GM12878 (cell line): ENCODE data around the gene ARL16. TPM values are rescaled to one million over a fixed set of nuclear protein-coding genes. Genes with fewer than 3 reads are reported as not detected.
A peak's percentile ranks its signal among the peaks of the same experiment; 100 is the strongest.

Experiments used
- ATAC-seq: fragments of 200-7000 bp; cut with Tn5 transposase; 3 replicates; pipeline ENCODE4 v1.9.1; 2020; ENCODE audit warnings: mild to moderate bottlenecking, moderate library complexity
- BruUV-seq: library from RNA; stranded (reverse); fragments of 400-500 nt; replicated peaks from 2 replicates; lab custom pipeline; 2021; lab: Mats Ljungman, UMichigan
- CTCF ChIA-PET: fragments of 300-600 bp; sonication (Branson Sonifier 250); formaldehyde crosslinking; extraction: SDS; loops from one replicate; lab custom pipeline; 2021; ENCODE audit warnings: inconsistent platforms; lab: Yijun Ruan, JAX
- POLR2A ChIA-PET: fragments of 350-600 bp; formaldehyde crosslinking; extraction: SDS; loops from one replicate; lab custom pipeline; 2021; ENCODE audit warnings: inconsistent platforms; lab: Charles Lee
- RAD21 ChIA-PET: fragments of 300-600 bp; sonication (Branson Sonifier 250); formaldehyde crosslinking; loops from one replicate; lab custom pipeline; 2023; ENCODE audit warnings: antibody characterized with exemption; ENCODE audit not compliant: unreplicated experiment; lab: Charles Lee
- SMC1A ChIA-PET: fragments of 300-600 bp; sonication (Branson Sonifier 250); formaldehyde crosslinking; loops from one replicate; lab custom pipeline; 2023; ENCODE audit not compliant: unreplicated experiment, uncharacterized antibody; lab: Charles Lee
- DNase-seq: peaks from one replicate; pipeline ENCODE4 v3.0.0-alpha.2; 2011; ENCODE audit warnings: low read depth, low spot score
- FAIRE-seq: peaks from 3 replicates; lab custom pipeline; 2011; peaks lifted over from hg19 to GRCh38; lab: Jason Lieb, UNC
- H2AFZ ChIP-seq: 2 replicates; pipeline ENCODE4 v1.6.0; 2011; ENCODE audit warnings: low read depth, low read length, control low read depth; ENCODE audit not compliant: control insufficient read depth
- H3K27ac ChIP-seq: 2 replicates; pipeline ENCODE4 v1.5.1; 2011; ENCODE audit warnings: control low read depth; ENCODE audit not compliant: control insufficient read depth, insufficient read depth
- H3K27me3 ChIP-seq, 2 experiments: replicated peaks in 1 of 2; 2 replicates each; pipeline versions ENCODE4 v1.6.0 to v1.6.1; 2011; ENCODE audit warnings: low read length in 1 of 2; ENCODE audit not compliant: control insufficient read depth in 2 of 2, insufficient read depth in 2 of 2
- H3K36me3 ChIP-seq, 2 experiments: 2 replicates each; pipeline ENCODE4 v1.5.1; 2011; ENCODE audit warnings: low read length in 1 of 2; ENCODE audit not compliant: control insufficient read depth in 2 of 2, insufficient read depth in 2 of 2
- H3K4me1 ChIP-seq: 2 replicates; pipeline ENCODE4 v1.6.1; 2011; ENCODE audit warnings: mild to moderate bottlenecking, low read length, moderate library complexity, mixed read lengths; ENCODE audit not compliant: control insufficient read depth, insufficient read depth
- H3K4me2 ChIP-seq: 2 replicates; pipeline ENCODE4 v1.6.0; 2011; ENCODE audit warnings: control low read depth; ENCODE audit not compliant: control insufficient read depth, insufficient read depth
- H3K4me3 ChIP-seq: fragments of 200-600 bp; sonication (generic); 2 replicates; pipeline ENCODE4 v1.5.1; 2016
- H3K79me2 ChIP-seq: 2 replicates; pipeline ENCODE4 v1.6.0; 2011; ENCODE audit warnings: low read length; ENCODE audit not compliant: control insufficient read depth, insufficient read depth
- H3K9ac ChIP-seq: 2 replicates; pipeline ENCODE4 v1.8.0; 2011; ENCODE audit warnings: low read length, control low read depth, mixed read lengths; ENCODE audit not compliant: control insufficient read depth, insufficient read depth
- H3K9me3 ChIP-seq: replicated peaks from 3 replicates; pipeline ENCODE4 v1.5.1; 2011; ENCODE audit warnings: mild to moderate bottlenecking, low read length; ENCODE audit not compliant: control insufficient read depth, insufficient read depth
- H4K20me1 ChIP-seq: 2 replicates; pipeline ENCODE4 v1.6.0; 2011; ENCODE audit not compliant: control insufficient read depth, insufficient read depth
- CTCF ChIP-seq, 3 experiments: IDR thresholded peaks in 2 of 3; conservative IDR thresholded peaks in 1 of 3; 2 replicates each; pipeline ENCODE4 v1.5.1; 2011; ENCODE audit warnings: low read depth in 3 of 3, low read length in 3 of 3, mild to moderate bottlenecking in 3 of 3, control low read depth in 2 of 3, moderate library complexity in 2 of 3, inconsistent platforms in 1 of 3, mixed read lengths in 1 of 3; ENCODE audit not compliant: control insufficient read depth in 2 of 3, insufficient read depth in 1 of 3; ENCODE audit errors: extremely low read depth in 1 of 3
- E4F1 ChIP-seq: fragments of 450-650 bp; IDR thresholded peaks from 2 replicates; pipeline ENCODE4 v1.6.1; 2018; ENCODE audit warnings: borderline replicate concordance, mild to moderate bottlenecking; ENCODE audit not compliant: partially characterized antibody
- MTA2 ChIP-seq: fragments of 450-650 bp; IDR thresholded peaks from 2 replicates; pipeline ENCODE4 v1.6.1; 2016; ENCODE audit warnings: low read depth, mild to moderate bottlenecking, moderate library complexity
- PAX8 ChIP-seq: fragments of 450-650 bp; IDR thresholded peaks from 2 replicates; pipeline ENCODE4 v1.6.1; 2017; ENCODE audit warnings: mild to moderate bottlenecking, moderate library complexity
- PML ChIP-seq: IDR thresholded peaks from 2 replicates; pipeline ENCODE4 v1.6.1; 2012; ENCODE audit warnings: low read length, inconsistent platforms
- POLR2A ChIP-seq: IDR thresholded peaks from 2 replicates; pipeline ENCODE4 v1.6.1; 2011; ENCODE audit warnings: low read depth, mild to moderate bottlenecking, low read length
- RB1 ChIP-seq: fragments of 450-650 bp; formaldehyde crosslinking; IDR thresholded peaks from 2 replicates; pipeline ENCODE4 v1.6.1; 2017; ENCODE audit warnings: mild to moderate bottlenecking, borderline replicate concordance
- RELA ChIP-seq: fragments of 450-650 bp; IDR thresholded peaks from 2 replicates; pipeline ENCODE4 v1.8.0; 2014; ENCODE audit warnings: borderline replicate concordance; ENCODE audit not compliant: partially characterized antibody
- SREBF2 ChIP-seq: IDR thresholded peaks from 2 replicates; pipeline ENCODE4 v1.6.1; 2012; ENCODE audit warnings: mild to moderate bottlenecking, low read length
- WRNIP1 ChIP-seq: IDR thresholded peaks from 2 replicates; pipeline ENCODE4 v1.6.1; 2011; ENCODE audit warnings: low read depth, low read length, improper control_type of control experiment, borderline replicate concordance
- ZBTB4 ChIP-seq: fragments of 450-650 bp; formaldehyde crosslinking; IDR thresholded peaks from 2 replicates; pipeline ENCODE4 v1.4.0; 2022; ENCODE audit warnings: mild to moderate bottlenecking, moderate library complexity
- WGBS: methylation state at CpG from one replicate; pipeline ENCODE4 v1.1.6; 2016; ENCODE audit warnings: low lambda C conversion rate; ENCODE audit not compliant: insufficient replicate concordance, insufficient coverage; ENCODE audit errors: missing lambda C conversion rate; 5-methylcytosine and 5-hydroxymethylcytosine counted together
- in situ Hi-C: fragments of 300-500 bp; cut with MboI; formaldehyde crosslinking; loops from 9 replicates; pipeline ENCODE4 v1.14.3; 2018; ENCODE audit warnings: mixed read lengths
- intact Hi-C: fragments of 100-400 bp; cut with micrococcal nuclease; formaldehyde crosslinking; loops from one replicate; pipeline ENCODE4 v1.14.2; 2022; ENCODE audit not compliant: unreplicated experiment
- polyA plus RNA-seq, 11 experiments: library from polyadenylated mRNA; depleted of rRNA in 4 of 11; unstranded in 6 of 11; stranded (reverse) in 5 of 11; fragments of >200 nt; fragmentation: Nextera tagmentation in 4 of 11; fragmentation: Illumina TruSeq in 1 of 11; extraction: Ambion mirVana in 4 of 11; extraction: Trizol in 1 of 11; gene quantifications; 1 replicate in 1 of 11; 2 replicates in 10 of 11; pipeline versions ENCODE4 v1.2.1 to v1.2.3, GENCODE V29; 2011 to 2016; ENCODE audit warnings: inconsistent platforms in 2 of 11, missing spikeins in 2 of 11, low read depth in 1 of 11
- total RNA-seq, 4 experiments: library from RNA; depleted of rRNA in 3 of 4; stranded (reverse); fragments of >200 nt in 3 of 4; fragmentation: Illumina TruSeq in 1 of 4; extraction: Trizol in 1 of 4; gene quantifications; 2 replicates each; pipeline versions ENCODE4 v1.2.1 to v1.2.3, GENCODE V29; 2013 to 2021

Gene ARL16
- total and polyA plus RNA-seq, 10 of the 15 experiments (the other 5 are each of a cell fraction or from before 2014, with no cell fraction given): 4.7 to 47.6 (median 30.9) TPM

- Histone ChIP-seq H3K36me3 (peaks cover 19 to 23% of the 10 kb centered on the region in 2 experiments; a peak in 3 of 4 replicates), H3K79me2 (peaks cover 45% of the 10 kb centered on the region), H3K4me1 (peaks cover 8% of the 10 kb centered on the region), H2AFZ (no peak overlapping the region), H3K27me3 (no peaks in the 10 kb centered on the region), H4K20me1 (0 out of 2 replicates have a peak, but pooled peaks cover 3% of the 10 kb centered on the region), H3K27ac (no peak overlapping the region), H3K4me2 (peak overlapping the region; percentile 91), H3K4me3 (peak overlapping the region; percentile 85), H3K9ac (peak overlapping the region; percentile 89; the same call in 1 of the 2 replicates), H3K9me3 (no peaks in the 10 kb centered on the region)
- DNase-seq: no peak
- ChIA-PET RAD21 (interaction anchor here (1.4 to 1.6 kb wide), 2 partner anchors 18 to 33 kb away, joined by 5 read pairs; partner anchors contain the start of genes ARL16 and HGS), CTCF (interaction anchor here (0.9 to 2.1 kb wide), 4 partner anchors 10 to 168 kb away, joined by 3 to 6 read pairs (median 4); no protein-coding TSS in a partner anchor), POLR2A (interaction anchor here (0.8 to 3.5 kb wide), 2 partner anchors 18 to 229 kb away, joined by 3 to 32 read pairs; partner anchors contain the start of genes ARL16 and HGS), SMC1A (no interaction called here)
- ATAC-seq: peak; percentile 32
- in situ Hi-C loops: no loop called here
- FAIRE-seq: no peak
- 76% methylated on average over 23 of the region's 23 CpGs for WGBS
- intact Hi-C loops: loop anchor here (2.0 kb wide), 1 partner anchor 19 kb away; the partner anchor contains the start of gene ARL16
- no TSS peak for BruUV-seq
- TF ChIP-seq SREBF2 (no peak), POLR2A (peak; percentile 18; the same call in 1 of the 2 replicates), WRNIP1 (no peak), ZBTB4 (CRISPR knock-in tag) (no peak), PML (no peak), RELA (no peak), PAX8 (no peak), RB1 (no peak), MTA2 (no peak), CTCF (IDR thresholded peaks at IDR 0.05 in 2 of 3, conservative IDR thresholded peaks at IDR 0.05 in 1 of 3; ENCODE audit: control insufficient read depth in 2 of 3, extremely low read depth in 1 of 3, insufficient read depth in 1 of 3, low read depth in 3 of 3, low read length in 3 of 3) (peak in 2 of 3 experiments; percentile 15 to 25; a peak in 2 of 6 replicates), E4F1 (no peak)
Observed at GRCh38 chr17:81701288-81702071, 17.9 kb upstream of the ARL16 start.
